Fibroblast of mammary gland (primary cell): ENCODE measurements around the gene ARHGEF10L.

Source experiments
- DNase-seq: peaks from one replicate; pipeline ENCODE4 v3.0.0-alpha.2; 2010; ENCODE audit warnings: low read depth
- H3K4me3 ChIP-seq: 2 replicates; pipeline ENCODE4 v1.5.1; 2011; ENCODE audit warnings: low read depth, mild to moderate bottlenecking, low read length, moderate library complexity; ENCODE audit not compliant: control insufficient read depth
- TF ChIP-seq, protein P1 (sequence below): conservative IDR thresholded peaks from 2 replicates; pipeline ENCODE4 v1.5.1; 2011; ENCODE audit warnings: low read depth, low read length, inconsistent platforms; ENCODE audit not compliant: control insufficient read depth, insufficient read depth

The ARHGEF10L gene

DNA sequence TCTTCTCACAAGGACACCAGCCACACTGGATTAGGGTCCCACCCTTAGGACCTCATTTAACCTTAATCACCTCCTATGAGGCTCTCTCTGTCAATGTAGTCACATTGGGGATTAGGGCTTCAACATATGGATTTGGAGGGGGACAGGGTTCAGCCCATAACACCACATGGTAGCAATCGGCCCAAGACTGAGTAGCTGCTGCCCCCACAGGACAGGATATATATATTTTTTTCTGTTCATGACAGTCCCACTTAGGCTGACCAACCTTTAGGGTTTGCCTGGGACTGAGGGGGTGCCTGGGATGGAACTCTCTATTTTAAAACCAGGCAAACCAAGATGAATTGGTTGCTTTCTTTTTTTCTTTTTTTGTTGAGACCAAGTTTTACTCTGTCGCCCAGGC is 207.4 kb downstream of the ARHGEF10L start:
- H3K4me3 ChIP-seq = no peak overlapping the region
- TF ChIP-seq, protein P1, sequence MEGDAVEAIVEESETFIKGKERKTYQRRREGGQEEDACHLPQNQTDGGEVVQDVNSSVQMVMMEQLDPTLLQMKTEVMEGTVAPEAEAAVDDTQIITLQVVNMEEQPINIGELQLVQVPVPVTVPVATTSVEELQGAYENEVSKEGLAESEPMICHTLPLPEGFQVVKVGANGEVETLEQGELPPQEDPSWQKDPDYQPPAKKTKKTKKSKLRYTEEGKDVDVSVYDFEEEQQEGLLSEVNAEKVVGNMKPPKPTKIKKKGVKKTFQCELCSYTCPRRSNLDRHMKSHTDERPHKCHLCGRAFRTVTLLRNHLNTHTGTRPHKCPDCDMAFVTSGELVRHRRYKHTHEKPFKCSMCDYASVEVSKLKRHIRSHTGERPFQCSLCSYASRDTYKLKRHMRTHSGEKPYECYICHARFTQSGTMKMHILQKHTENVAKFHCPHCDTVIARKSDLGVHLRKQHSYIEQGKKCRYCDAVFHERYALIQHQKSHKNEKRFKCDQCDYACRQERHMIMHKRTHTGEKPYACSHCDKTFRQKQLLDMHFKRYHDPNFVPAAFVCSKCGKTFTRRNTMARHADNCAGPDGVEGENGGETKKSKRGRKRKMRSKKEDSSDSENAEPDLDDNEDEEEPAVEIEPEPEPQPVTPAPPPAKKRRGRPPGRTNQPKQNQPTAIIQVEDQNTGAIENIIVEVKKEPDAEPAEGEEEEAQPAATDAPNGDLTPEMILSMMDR = no peak
- DNase-seq = no peak
